GM19328 (cell line): ENCODE measurements around the gene INTS13.
"Not testable (repeated sequence)": the region's sequence is repeated elsewhere in the genome, so short reads cannot be mapped to it uniquely, and the experiment has no call there.

Experiments used
- ATAC-seq: cut with Tn5 transposase; IDR thresholded peaks from one replicate; pipeline ENCODE4 v1.9.1; 2021; ENCODE audit warnings: mild to moderate bottlenecking, moderate library complexity; ENCODE audit not compliant: unreplicated experiment

Gene INTS13

DNA sequence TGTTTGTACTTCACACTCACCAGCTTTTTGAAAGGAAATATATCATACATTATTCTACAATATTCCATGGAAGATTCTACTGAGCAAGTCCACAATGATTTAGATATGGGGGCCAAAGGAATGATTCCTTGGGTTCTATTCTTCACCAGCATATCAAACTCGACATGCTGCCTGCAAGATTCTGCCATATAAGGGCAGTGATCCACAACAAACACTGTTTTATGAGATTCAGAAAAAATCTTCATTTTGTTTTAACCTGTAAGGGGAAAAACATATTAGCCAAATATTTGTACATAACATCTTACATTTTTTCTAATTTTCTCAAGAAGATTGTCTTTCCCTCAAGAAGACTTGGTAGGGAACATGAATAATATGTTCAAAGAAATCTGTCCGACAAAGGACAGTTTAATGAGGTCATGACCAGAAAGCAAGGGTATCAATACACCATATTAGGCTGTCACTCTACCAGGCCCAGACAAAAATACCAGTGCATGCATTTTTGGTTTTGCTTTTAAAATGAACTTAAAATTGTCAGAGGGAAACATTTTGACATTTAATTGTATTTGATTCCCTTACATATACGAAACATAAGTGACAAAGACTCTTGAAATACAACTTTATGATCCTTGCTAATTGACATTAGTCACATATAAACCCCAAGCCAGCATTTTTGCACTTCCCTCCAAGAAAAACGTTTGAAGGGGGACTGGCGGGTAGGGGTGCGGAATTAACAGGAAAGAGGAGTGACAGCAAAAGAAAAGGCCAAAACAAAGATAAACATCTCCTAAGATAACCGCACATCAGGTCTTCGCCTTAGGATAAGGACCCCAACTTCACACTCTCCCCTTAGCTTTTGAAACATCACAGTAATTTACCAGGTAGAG, 980 bp downstream of the INTS13 start:
- ATAC-seq = no peak

GRCh38 chr12:26935636-26936378, 2.0 kb downstream of the INTS13 start:
- no peak for ATAC-seq

GRCh38 chr12:26929590-26929989, 8.2 kb downstream of the INTS13 start:
- no peak for ATAC-seq

DNA sequence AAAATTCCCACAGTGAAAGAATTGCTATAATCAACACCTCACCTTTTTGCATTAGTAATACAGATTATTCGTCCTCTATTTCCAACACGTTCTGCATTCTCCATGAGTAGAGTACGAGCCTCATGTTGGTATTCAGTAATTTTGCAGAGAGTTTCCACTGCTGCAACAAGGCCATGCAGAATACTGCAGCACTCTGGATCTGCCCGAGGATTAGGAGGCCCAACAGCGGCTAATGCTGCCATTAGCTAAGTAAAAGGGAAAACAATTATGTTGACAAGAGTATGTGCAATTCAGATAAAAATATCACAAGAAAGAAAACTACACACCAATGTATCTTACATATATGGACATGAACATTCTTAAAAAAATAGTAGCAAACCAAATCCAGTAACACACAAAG, 9.1 kb downstream of the INTS13 start:
- no peak for ATAC-seq

- ATAC-seq = no peak
Measured at GRCh38 chr12:26921886-26922285, 15.9 kb downstream of the INTS13 start.

- no peak for ATAC-seq
Measured at GRCh38 chr12:26919216-26919555, 18.6 kb downstream of the INTS13 start.

DNA sequence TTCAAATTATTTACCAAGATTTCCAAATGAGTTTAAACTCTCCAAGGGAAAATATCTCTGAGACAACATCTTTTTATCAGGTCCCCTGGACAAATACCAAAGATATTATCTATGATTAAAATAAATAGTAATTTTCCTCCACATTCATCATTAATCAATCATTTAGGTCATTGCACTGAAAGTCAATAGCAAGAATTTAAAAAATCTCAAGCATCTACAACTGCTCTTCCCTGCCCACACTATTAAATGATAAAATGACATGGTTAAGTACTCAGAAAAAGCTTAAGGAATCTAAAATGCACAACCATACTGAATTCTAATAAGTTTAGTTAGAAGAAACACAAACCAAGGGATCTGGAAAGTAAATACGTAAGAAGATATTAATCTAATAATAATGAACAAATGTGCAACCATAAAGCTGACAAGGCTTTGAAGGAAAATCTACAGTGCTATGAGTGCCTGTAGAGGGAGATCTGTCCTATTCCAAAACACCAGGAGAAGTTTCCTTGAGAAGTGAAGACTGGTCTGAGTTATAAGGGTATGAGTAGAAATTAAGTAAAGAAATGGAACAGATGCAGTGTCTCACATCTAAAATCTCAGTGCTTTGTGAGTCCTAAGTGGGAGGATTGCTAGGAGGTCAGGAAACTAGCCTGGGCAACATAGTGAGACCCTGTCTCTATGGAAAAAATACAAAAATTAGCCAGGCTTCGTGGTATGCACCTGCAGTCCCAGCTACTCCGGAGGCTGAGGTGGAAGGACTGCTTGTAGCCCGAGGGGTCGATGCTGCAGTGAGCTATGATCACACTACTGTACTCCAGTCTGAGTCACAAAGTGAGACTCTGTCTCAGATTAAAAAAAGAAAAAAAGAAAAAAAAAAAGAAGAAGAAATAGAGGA, 19.2 kb downstream of the INTS13 start:
- no peak for ATAC-seq

GRCh38 chr12:26906704-26907103, 31.1 kb downstream of the INTS13 start:
- no peak for ATAC-seq

DNA sequence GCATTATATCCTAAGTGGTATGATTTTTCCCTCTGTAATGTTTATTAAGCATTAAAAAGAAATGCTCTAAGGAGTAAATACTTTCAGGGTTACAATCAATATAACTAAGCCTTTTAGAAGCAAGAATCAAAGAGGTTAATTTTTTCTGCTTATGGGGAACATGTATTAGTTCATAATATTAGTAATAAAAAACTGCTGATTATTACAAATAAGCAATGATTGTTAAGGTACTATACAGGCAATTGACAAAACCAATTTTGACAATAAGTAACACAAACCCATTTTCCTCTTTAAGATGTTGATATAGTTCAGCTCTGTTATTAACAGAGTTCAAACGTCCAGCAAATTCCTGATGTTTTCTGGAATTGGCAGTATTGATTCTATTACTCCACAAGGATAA, 31.8 kb downstream of the INTS13 start:
- no peak for ATAC-seq

- not testable (repeated sequence) for ATAC-seq
Measured at GRCh38 chr12:26903396-26903795, 34.4 kb downstream of the INTS13 start.

DNA sequence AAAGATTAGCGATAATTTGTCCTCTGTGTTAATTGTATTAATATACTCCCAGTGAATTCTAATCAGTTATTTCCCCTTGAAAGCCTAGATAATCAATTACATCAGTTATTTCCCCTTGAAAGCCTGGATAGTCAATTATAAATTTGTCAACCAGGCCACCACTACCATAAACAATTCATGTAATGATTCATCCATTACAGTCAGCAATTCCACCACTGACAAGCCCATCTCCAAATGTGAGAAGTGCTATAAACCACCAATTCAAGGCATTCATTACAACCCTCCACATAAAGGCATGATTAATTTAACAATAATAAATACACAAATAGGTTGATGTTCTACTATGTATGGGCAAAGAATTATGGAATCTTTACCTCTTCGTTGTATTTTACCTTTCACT, 40.9 kb downstream of the INTS13 start:
- no peak for ATAC-seq

- no peak for ATAC-seq
Measured at GRCh38 chr12:26895672-26896071, 42.1 kb downstream of the INTS13 start.

- ATAC-seq = no peak
Measured at GRCh38 chr12:26891704-26892103, 46.1 kb downstream of the INTS13 start.

- no peak for ATAC-seq
Measured at GRCh38 chr12:26890784-26891183, 47.0 kb downstream of the INTS13 start.

- peak; percentile 65 for ATAC-seq
Measured at GRCh38 chr12:26884765-26885576, 52.8 kb downstream of the INTS13 start.

GRCh38 chr12:26880625-26881024, 57.2 kb downstream of the INTS13 start:
- no peak for ATAC-seq

GRCh38 chr12:26878661-26879119, 59.1 kb downstream of the INTS13 start:
- ATAC-seq = no peak

GRCh38 chr12:26874501-26875296, 63.1 kb downstream of the INTS13 start:
- ATAC-seq = no peak

DNA sequence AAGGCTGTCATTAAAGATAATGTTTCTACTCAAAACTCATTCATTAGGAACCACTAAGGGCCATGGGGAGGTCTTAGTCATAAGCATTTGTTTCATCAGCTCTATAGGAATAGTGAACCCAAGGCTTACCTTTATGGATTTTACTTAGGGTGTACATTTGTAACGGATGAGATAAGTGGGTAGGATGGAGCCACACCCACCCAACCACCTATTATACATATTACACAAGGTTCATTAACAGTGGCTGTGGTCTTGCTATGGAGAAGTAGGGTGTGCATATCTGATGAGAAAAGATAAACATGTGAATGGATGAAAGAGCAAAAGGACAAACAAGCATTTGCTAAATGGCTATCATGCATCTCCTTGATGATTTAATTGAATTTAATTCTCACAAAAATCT, 65.2 kb downstream of the INTS13 start:
- ATAC-seq = no peak
